Measurements from ENCODE around the gene ZNF615. TPM values are rescaled to one million over a fixed set of nuclear protein-coding genes. Genes with fewer than 3 reads are reported as not detected.
"Not testable (repeated sequence)": the region's sequence is repeated elsewhere in the genome, so short reads cannot be mapped to it uniquely, and the experiment has no call there.

ZNF615 gene
- total RNA-seq, 1 experiment from 2014 or later: 10.2 TPM

- CTCF ChIA-PET: no interaction called here
- BruUV-seq (replicated peaks): no TSS peak
- Histone ChIP-seq H3K4me1 (ENCODE audit: insufficient read depth, low read length, poor library complexity, severe bottlenecking) (no peaks in the 10 kb centered on the region), H3K9me3 (ENCODE audit: low read depth, low read length, poor library complexity, severe bottlenecking) (peaks cover 42% of the 10 kb centered on the region), H3K4me3 (ENCODE audit: low read depth, low read length, poor library complexity, severe bottlenecking) (no peak overlapping the region), H3K27ac (ENCODE audit: low read depth, low read length, poor library complexity, severe bottlenecking) (no peak overlapping the region), H3K27me3 (replicated peaks; ENCODE audit: insufficient read depth, low read depth, low read length, poor library complexity) (no peaks in the 10 kb centered on the region), H3K36me3 (ENCODE audit: insufficient read depth, low read length, poor library complexity, severe bottlenecking) (peaks cover 6% of the 10 kb centered on the region)
- DNase-seq (ENCODE audit: low spot score): no peak
- intact Hi-C loops (cut with micrococcal nuclease; ENCODE audit: unreplicated experiment): no loop called here
- POLR2A ChIA-PET (ENCODE audit: low non-redundant PET): no interaction called here
- no peak for TF ChIP-seq CTCF (conservative IDR thresholded peaks at IDR 0.05; ENCODE audit: low read depth, low read length)
- TF ChIP-seq EZH2 (IDR thresholded peaks at IDR 0.05; ENCODE audit: borderline replicate concordance, low read depth, low read length, poor library complexity, severe bottlenecking): no peak
Observed at GRCh38 chr19:51978882-51979281, 29.1 kb downstream of the ZNF615 start.

- CTCF ChIA-PET: no interaction called here
- H3K36me3 ChIP-seq (ENCODE audit: insufficient read depth, low read length, poor library complexity, severe bottlenecking): peaks cover 18% of the 10 kb centered on the region
- no peaks in the 10 kb centered on the region for H3K4me1 ChIP-seq (ENCODE audit: insufficient read depth, low read length, poor library complexity, severe bottlenecking)
- DNase-seq (ENCODE audit: low spot score): no peak
- no peak overlapping the region for H3K27ac ChIP-seq (ENCODE audit: low read depth, low read length, poor library complexity, severe bottlenecking)
- H3K4me3 ChIP-seq (ENCODE audit: low read depth, low read length, poor library complexity, severe bottlenecking): no peak overlapping the region
- no TSS peak for BruUV-seq (replicated peaks)
- TF ChIP-seq CTCF (conservative IDR thresholded peaks at IDR 0.05; ENCODE audit: low read depth, low read length) (no peak), EZH2 (IDR thresholded peaks at IDR 0.05; ENCODE audit: borderline replicate concordance, low read depth, low read length, poor library complexity, severe bottlenecking) (no peak)
- POLR2A ChIA-PET (ENCODE audit: low non-redundant PET): no interaction called here
- no peaks in the 10 kb centered on the region for H3K27me3 ChIP-seq (replicated peaks; ENCODE audit: insufficient read depth, low read depth, low read length, poor library complexity)
- intact Hi-C loops (cut with micrococcal nuclease; ENCODE audit: unreplicated experiment): no loop called here
- peaks cover 57% of the 10 kb centered on the region for H3K9me3 ChIP-seq (ENCODE audit: low read depth, low read length, poor library complexity, severe bottlenecking)
Observed at GRCh38 chr19:51977346-51977745, 30.7 kb downstream of the ZNF615 start.

GRCh38 chr19:51976852-51977251 is 31.2 kb downstream of the ZNF615 start:
- DNase-seq (ENCODE audit: low spot score): no peak
- ChIA-PET CTCF (no interaction called here), POLR2A (ENCODE audit: low non-redundant PET) (no interaction called here)
- peaks cover 62% of the 10 kb centered on the region for H3K9me3 ChIP-seq (ENCODE audit: low read depth, low read length, poor library complexity, severe bottlenecking)
- intact Hi-C loops (cut with micrococcal nuclease; ENCODE audit: unreplicated experiment): no loop called here
- peaks cover 21% of the 10 kb centered on the region for H3K36me3 ChIP-seq (ENCODE audit: insufficient read depth, low read length, poor library complexity, severe bottlenecking)
- H3K4me1 ChIP-seq (ENCODE audit: insufficient read depth, low read length, poor library complexity, severe bottlenecking): no peaks in the 10 kb centered on the region
- no peaks in the 10 kb centered on the region for H3K27me3 ChIP-seq (replicated peaks; ENCODE audit: insufficient read depth, low read depth, low read length, poor library complexity)
- TF ChIP-seq CTCF (conservative IDR thresholded peaks at IDR 0.05; ENCODE audit: low read depth, low read length) (no peak), EZH2 (IDR thresholded peaks at IDR 0.05; ENCODE audit: borderline replicate concordance, low read depth, low read length, poor library complexity, severe bottlenecking) (no peak)
- H3K27ac ChIP-seq (ENCODE audit: low read depth, low read length, poor library complexity, severe bottlenecking): no peak overlapping the region
- BruUV-seq (replicated peaks): no TSS peak
- no peak overlapping the region for H3K4me3 ChIP-seq (ENCODE audit: low read depth, low read length, poor library complexity, severe bottlenecking)

- H3K27ac ChIP-seq (ENCODE audit: low read depth, low read length, poor library complexity, severe bottlenecking); DNase-seq (ENCODE audit: low spot score); BruUV-seq (replicated peaks); H3K4me1 ChIP-seq (ENCODE audit: insufficient read depth, low read length, poor library complexity, severe bottlenecking); H3K27me3 ChIP-seq (replicated peaks; ENCODE audit: insufficient read depth, low read depth, low read length, poor library complexity); POLR2A ChIA-PET (ENCODE audit: low non-redundant PET); H3K4me3 ChIP-seq (ENCODE audit: low read depth, low read length, poor library complexity, severe bottlenecking); CTCF ChIA-PET; intact Hi-C loops (cut with micrococcal nuclease; ENCODE audit: unreplicated experiment): not testable (repeated sequence)
- peaks cover 21% of the 10 kb centered on the region for H3K36me3 ChIP-seq (ENCODE audit: insufficient read depth, low read length, poor library complexity, severe bottlenecking)
- peaks cover 67% of the 10 kb centered on the region for H3K9me3 ChIP-seq (ENCODE audit: low read depth, low read length, poor library complexity, severe bottlenecking)
Observed at GRCh38 chr19:51975787-51976186, 32.2 kb downstream of the ZNF615 start.
